HG03457 (cell line): ENCODE data around the gene TOM1L2.

ENCODE experiments used
- ATAC-seq: cut with Tn5 transposase; IDR thresholded peaks from one replicate; pipeline ENCODE4 v1.9.1; 2021; ENCODE audit warnings: moderate number of reproducible peaks; ENCODE audit not compliant: unreplicated experiment

The TOM1L2 gene

DNA sequence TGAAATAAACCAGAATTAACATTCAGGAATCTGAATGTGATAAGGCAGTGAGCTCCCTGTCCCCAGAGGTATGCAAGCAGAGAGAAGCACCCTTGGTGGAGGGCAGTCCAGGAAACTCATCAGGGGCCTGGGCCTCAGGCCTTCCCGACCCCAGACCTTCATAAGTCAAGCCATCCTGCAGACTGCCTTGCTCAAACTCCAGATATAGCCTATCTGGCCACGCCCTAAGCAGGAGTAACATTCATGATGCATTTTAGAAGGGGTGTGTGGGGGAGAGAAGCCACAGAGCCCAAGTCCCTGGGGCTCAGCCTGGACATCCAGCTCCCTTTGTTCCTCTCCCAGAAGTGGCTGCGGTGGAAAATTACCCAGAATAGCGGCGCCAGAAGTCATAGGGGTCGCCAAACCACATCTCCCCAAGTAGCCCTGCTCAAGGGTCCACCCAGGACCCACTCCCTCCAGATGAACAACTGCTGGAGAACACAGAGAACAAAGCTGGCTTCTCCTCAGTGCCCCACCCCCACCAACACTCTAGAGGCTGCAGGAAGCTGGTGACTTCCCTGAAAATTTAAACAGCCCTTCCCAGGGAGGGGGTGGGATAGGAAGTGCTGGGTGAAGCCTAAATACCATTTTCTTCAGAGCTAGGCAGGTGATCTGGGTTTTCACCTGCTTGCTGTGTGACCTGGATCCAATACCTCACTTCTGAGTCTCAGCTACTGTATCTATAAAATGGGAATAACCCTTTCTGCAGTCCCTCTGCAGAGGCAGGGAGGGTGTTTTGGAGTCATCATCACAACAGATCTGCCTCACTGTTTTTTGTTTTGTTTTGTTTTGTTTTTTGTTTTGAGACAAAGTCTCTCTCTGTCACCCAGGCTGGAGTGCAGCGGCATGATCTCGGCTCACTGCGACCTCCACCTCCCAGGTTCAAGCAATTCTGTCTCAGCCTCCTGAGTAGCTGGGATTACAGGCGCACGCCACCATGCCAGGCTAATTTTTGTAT, 133.9 kb downstream of the TOM1L2 start:
- ATAC-seq: no peak

DNA sequence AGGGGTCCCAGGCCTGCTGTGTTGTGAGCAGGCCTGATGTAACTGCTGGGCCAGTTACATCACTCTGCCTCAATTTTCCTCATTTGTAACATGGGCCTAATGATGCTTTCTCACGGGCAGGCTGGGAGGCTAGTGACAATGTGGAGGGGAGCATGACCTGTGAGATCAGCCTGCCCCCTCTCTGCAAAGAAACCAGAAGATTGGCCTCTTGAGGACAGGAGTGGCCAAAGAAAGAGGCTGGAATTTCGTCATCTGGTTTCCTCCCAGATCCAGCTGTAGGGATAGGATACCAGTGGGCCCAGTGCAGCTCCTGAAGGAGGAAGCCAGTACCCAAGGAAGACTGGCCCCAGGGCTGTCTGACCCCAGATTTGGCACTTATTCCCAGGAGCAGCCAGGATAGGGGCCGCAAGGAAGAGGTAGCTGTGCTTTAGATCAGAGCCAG, 134.8 kb downstream of the TOM1L2 start:
- ATAC-seq: no peak

DNA sequence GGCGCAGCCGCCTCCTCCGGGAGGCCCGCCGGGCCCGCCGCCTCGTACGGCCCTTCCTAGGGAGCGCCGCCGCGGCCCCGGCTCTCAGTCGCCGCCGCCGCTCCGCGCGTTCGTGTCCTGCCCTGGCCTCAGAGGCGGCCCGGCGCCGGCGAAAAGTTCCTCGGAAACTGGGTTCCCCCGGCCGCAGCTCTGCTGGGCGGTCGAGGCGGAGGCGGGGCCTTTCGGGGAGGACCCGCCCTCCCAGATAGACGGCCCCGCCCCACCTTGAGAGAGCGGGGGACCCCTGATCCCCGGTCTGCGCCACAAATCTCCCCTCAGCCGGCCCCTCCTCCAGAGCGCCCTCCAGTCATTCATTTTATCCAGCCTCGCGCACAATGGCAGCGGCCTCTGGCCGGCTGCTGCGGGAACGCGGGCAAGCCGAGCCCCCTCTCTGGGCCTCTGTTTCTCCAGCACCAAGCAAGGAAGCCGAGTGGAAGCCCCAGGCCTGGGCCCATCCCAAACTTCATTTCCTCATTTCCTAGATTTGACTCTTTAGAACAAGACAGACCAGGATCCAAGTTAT, 135.3 kb downstream of the TOM1L2 start, which contains the start of gene SREBF1:
SREBF1 (minus strand) TSS at position 169 of the 562 bp plus-strand sequence. CDS start 169 bp downstream, outside the sequence.
- ATAC-seq: peak; percentile 26

DNA sequence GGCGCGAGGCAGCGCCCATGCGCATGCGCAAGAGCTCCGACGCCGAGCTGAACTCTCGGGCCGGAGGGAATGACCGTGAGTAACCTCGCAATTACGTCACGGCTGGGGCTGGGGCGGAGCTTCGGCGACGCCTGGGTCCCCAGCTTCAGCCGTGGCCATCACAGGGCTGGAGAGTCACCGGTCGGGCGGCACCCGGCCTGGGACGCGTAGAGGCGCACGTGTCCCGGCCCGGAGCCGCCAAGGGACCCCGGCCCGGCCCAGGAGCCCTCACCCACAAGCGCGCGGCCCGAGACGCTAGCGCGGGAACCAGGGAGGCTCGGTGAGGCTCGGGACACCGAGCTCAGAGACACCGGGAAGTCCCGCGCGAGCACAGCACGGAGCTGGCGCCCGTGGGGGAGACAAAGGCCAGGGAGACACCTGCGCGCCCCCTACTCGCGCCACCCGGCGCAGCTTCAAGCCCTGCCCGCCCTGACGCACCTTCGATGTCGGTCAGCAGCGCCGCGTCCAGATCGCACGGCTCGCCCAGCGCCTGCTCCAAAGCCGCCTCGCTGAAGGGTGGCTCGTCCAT, 135.9 kb downstream of the TOM1L2 start:
- peak; percentile 50 for ATAC-seq

DNA sequence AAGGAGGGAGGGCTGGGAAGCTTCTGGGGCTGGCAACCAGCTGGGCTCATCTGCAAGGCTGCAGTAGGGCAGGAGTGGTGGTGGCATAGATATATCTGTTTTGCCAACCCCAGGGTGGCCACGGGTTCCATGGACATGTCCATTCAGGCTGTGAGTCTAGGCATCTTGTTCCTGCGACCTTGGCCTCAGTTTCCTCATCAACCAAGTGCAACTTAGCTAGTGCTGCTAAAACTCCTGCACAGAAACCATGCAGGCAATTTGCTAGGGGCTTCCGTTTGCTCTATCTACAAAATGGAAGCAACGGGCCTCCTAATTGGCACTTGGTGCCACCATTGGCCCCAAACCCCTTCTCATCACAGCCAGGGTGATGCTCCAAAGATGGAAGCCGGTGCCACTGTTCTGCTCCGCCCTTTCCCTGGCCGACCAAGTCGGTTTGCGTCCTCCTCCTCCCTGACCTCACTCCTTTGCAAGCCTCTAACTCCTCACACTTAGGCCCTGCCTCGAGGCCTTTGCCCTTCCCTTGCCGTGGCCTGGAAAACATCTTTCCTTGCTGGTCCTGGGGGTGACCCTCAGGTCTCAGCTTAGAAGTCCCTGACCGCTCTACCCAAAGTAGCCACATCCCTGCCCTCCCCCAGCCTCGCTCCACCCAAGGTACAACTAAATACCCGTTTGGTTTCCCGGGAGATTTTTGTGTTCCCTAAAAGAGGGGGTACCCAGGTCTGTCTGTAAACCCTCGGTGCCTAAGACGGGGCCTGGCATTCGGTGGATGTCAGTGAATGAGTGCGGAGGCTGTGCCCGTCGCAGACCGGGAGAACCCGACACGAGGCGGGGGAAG, 136.6 kb downstream of the TOM1L2 start:
- no peak for ATAC-seq

DNA sequence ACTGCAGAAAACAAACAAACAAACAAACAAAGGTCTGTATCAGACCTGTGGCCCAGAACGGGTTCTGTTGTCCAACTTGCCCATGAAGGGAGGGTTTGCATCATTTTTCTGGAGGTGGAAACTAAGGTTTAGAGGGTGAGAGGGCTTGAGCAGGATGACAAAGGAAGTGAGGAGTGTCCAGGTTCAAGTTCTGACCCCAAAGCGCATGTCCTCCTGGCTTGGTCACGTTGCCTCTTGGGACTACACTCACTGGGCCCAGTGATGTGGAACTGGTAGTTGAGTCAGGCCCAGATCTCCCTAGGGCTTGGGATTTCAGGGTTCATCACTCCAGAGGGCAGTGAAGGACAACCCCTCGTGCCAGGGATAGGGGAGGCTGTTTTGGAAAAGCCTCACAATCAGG, 137.2 kb downstream of the TOM1L2 start:
- ATAC-seq: no peak

DNA sequence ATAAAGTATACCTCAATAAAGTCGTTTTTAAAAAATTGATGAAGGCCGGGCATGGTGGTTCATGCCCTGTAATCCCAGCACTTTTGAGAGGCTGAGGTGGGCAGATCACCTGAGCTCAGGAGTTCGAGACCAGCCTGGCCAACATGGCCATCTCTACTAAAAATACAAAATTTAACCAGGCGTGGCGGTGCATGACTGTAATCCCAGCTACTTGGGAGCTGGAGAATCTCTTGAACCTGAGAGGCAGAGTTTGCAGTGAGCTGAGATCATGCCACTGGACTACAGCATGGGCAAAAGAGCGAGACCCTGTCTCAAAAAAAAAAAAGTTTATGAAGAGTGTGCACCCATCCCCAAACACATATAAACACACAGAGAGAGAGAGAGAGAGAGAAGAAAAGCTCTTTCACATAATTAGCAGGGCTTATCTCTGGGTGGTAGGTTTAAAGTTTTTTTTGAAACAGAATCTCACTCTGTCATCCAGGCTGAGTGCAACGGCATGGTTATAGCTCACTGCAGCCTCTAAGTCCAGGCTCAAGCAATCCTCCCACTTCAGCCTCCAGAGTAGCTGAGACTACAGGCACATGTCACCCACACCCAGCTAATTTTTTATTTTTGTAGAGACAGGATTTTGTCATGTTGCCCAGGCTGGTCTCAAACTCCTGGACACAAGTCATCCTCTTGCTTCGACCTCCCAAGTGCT, 138.4 kb downstream of the TOM1L2 start:
- ATAC-seq: no peak

DNA sequence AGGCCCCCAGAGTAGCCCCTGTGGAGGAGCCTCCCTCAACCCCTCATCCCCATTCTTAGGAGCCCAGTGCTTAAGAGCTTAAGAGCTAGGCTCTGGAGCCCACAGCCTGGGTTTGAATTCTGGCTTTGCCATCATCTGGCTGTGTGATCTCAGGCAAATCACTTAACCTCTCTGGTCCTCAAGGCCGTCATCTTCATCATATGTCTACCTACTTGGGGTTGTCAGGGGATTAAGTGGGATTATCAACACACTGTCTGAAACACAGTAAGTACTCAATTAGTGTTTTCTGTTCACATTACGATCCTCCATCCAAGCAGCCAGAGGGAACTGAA, 140.2 kb downstream of the TOM1L2 start:
- no peak for ATAC-seq

DNA sequence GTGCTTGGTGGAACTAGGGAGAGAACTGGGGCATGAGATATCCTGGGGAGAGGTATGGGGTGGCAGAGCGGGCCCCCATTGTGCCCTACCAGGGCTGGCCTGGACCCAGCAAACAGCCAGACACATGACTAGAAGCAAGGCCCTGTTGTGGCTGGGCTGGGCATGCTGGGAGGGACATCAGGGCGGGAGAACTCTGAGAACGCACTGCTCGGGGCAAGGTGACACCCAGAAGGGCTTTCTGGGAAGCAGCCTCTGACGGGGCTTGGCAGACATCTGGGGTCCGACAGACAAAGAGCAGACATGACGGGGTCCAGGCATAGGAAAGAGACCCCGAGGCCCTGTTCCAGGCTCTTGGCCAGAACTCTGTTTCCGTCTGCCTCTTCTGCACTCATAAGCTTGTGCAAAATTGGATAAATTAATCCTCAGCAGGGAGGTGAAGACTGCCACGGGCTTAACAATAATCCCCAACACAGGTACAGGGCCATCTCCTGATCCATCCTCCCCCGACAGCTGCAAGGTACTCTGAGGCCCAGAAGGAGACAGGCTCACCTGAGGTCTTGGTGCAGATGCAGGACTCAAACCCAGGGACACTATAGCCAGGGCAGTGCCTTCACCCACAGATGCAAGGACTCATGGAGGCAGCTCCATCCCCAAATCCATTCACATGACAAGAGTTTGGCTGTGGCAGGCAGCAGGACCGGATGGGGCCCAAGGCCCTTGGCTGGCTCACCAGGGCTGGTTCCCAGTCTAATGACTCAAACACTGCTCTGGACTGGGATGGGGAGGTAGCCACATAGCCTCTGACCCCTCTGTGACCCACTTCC, 140.8 kb downstream of the TOM1L2 start:
- ATAC-seq: no peak

DNA sequence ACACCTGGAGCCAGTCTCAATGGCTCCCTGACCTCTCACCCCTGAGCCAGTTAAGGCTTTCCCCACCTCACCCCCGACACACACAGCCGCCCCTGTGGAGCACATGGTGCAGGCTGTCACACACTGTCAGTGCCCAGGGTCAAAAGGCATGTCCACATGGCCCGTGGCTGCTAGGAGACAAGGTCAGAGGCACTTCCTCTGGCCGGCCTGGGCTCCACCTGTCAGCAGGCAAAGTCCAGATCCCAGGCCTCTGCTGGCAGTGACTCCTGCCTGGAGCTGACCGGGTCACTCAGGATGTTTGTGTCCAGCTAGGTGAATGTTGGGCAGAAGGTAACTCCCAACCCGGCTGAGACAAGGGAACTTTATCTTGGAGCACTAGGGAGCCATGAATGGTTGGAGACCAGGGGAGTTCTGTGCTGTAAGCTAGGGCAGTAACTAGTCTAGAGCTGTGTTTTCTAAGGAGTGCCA, 141.4 kb downstream of the TOM1L2 start:
- ATAC-seq: no peak

DNA sequence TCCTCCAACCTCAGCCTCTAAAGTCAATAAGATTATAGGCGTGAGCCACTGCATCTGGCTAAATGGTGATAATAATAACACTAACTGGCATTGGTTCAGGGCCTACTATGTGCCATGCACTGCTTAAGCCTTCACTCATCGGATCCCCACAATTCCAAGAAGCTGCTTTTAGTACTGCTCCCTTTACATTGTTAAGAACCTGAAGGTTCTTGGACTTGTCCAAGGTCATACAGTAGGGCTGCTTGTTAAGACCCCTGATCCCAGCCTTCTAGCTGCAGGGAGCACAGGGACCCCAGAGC, 142.0 kb downstream of the TOM1L2 start:
- no peak for ATAC-seq

DNA sequence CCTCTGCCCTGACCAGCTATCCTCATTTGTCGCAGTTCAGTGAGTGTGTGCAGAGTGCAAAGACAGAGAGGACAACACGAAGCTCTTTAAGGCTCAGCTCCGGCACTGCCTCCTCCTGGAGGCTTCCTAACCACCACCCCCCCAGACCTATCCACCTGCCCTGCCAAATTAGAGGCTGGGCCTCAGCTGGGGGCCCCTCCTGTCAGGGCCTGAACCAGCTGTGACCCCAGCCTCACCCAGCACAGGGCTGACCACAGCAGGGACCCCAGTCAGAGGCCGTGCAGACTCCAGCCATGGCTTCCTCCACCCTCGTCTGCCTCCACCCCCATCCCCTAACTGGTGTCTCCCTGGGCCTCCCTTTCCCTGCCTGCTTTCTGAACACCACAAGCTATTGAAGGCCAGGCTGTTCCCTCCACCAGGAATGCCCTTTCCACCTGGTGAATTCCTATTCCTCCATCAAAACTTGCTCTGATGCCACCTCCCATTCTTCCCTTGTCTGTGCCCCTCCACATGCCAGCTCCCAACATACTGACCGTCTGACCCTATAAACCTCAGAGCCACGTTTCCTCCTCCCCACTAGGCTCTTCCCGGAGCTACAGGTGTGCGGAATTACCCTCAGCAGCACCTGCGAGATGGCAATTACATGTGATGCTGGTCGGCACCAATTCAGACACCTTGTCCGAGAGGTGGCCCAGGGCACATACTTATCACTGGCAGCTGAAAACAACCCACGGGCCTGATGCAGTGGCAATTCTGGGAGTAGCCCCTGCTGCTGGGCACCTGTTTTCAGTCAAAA, 144.2 kb downstream of the TOM1L2 start:
- no peak for ATAC-seq

DNA sequence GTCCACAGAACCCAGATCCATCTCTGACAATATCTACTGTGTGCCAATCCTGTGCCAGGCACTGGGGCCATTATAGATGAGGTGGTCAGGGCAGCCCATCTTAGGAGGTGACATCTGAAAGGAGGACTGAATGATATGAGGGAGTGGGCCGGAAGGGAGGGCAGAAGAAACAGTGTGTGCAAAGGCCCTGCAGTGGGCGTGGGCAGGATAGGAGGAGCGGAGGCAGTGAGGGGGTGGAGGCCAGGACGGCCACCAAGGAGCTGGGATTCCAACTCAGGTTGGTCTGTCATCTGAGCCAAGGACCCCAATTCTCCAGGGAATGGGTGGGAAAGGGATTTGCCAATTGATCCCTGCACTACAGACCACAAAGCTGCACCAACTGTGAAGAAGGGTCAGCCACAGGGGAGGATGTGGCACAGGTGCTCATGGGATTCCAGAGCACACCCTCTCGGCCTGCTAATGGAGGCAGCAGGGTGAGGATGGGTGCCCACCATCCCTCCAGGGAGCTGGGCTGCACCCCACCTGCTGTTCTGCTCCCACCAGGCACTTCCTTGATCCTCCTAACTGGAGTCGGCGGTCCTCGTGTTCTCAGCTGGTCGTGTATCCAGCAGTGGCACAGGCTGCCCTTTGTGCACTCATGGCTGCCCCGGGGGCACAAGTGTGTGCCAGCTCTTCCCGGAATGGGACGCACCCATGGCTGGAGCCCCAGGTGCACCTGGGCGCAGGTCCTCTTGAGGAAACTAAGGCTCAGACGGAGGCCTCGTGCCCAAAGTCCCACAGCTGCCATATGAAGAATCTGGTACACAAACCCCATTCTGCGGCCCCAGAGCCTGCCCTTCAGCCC, 145.0 kb downstream of the TOM1L2 start:
- ATAC-seq: no peak

DNA sequence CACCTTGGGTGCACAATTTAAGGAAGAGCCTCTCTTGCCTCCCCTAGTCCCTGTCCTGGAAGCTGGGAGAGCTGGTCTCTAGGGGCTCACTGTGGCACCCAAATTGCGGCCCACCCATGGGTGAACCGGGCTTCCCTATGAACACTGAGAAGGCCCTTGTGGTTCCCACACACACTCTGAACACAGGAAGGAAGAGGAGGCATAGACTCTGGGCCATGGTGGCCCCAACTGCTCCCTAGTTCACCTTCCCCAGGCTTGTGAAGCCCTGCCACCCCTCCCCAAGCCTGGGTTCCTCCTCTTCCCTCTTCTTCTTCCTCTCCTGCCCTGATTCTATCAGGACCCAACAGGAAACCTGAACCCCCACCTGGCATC, 145.9 kb downstream of the TOM1L2 start:
- no peak for ATAC-seq

DNA sequence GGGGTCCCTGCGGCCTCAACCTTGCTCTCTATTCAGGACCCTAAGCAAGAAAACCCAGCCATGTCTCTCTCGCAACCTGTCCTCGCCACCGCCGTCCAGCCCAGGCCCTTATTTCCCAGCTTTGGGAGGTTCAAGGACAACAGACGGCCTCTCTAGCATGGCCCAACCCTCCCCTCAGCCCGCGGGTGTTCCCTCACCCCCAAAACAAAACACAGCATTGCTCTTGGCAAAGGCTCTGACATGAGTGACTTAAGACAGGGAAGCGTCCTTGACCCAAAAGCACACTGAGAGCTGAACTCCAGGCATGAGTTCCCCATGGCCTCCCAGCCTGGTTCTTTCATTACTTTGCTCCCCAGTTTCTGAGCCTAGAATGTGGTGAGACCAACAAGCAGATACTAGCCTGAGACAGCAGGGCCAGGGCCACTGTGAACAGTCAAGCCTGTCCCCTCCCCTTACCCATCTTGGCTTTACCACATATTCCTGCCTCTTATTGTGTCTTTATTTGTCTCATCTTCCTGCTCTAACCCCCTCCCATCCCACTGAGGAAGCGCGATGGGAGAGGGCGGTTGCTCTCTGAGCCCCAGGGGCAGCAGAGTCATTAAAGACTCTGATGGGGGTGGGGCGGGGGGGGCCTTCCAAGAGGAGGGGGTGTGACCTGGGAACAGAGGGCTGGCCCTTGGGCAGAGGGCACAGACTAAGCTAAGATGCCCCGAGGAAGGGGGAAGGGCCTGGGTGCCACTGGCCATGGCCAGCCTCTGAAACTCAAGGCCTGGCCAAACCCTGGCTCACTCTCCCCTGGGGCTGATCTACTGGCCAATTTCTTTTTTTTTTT, 147.2 kb downstream of the TOM1L2 start:
- no peak for ATAC-seq

DNA sequence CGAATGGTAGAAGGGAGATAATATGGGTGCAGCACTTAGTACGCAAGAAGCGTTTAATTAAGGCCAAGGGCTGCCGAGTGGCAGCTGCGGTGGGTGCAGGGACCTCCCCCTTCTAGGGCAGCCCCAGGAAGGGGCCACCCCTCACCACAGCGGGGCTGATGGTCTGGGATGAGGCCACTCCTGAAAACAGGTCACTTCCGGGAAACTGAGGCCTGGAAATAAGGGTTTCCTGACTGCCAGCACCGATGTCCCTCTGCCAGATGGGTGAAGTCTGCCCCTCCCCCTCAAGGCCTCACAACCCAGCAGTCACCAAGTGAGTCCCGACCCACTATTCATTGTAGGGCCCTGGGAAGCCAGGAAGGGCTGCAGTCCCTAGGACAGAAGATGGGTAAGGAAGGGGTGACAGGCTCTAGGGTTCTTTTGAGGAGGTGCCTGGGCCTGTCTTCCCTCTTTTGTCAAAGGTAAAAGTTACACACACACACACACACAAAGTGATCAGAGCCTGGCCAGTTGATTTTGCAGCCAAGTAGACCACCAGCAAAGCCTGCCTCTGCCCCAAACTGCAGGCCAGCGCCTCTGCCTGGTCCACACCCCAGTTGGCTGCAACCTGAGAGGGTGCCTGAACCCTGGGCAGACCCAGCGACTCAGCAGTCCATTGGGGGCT, 147.9 kb downstream of the TOM1L2 start:
- no peak for ATAC-seq
